K562 (cell line): Measurements from ENCODE around the gene KIF17. TPM values are rescaled to one million over a fixed set of nuclear protein-coding genes. Genes with fewer than 3 reads are reported as not detected.

Experiments
- E2F3 ChIP-seq: fragments of 250-450 bp; sonication (Bioruptor Pico); IDR thresholded peaks from 2 replicates; pipeline ENCODE4 v1.4.0; 2020; ENCODE audit warnings: mild to moderate bottlenecking
- PRPF4 ChIP-seq: fragments of 200-400 bp; formaldehyde crosslinking; IDR thresholded peaks from one replicate; pipeline ENCODE4 v1.6.1; 2017; ENCODE audit warnings: low read length, low read depth, mild to moderate bottlenecking; ENCODE audit not compliant: insufficient read depth, poor library complexity, severe bottlenecking
- PYGO2 ChIP-seq: fragments of 450-650 bp; IDR thresholded peaks from 2 replicates; pipeline ENCODE4 v1.6.1; 2016; ENCODE audit warnings: mild to moderate bottlenecking, missing genetic modification characterization, moderate library complexity, missing compliant biosample characterization
- TRIM28 ChIP-seq: fragments of 450-650 bp; IDR thresholded peaks from 2 replicates; pipeline ENCODE4 v1.6.1; 2017
- polyA plus RNA-seq, 8 experiments: library from polyadenylated mRNA; depleted of rRNA in 4 of 8; stranded (reverse) in 5 of 8; unstranded in 3 of 8; fragments of >200 nt; fragmentation: Nextera tagmentation in 2 of 8; fragmentation: Illumina TruSeq in 1 of 8; extraction: Ambion mirVana in 2 of 8; extraction: Trizol in 1 of 8; gene quantifications; 2 replicates each; pipeline versions ENCODE4 v1.2.1 to v1.2.3, GENCODE V29; 2011 to 2014; ENCODE audit warnings: inconsistent platforms in 1 of 8, missing spikeins in 1 of 8
- total RNA-seq, 7 experiments: library from RNA; depleted of rRNA in 6 of 7; stranded (reverse); fragments of >200 nt in 6 of 7; fragmentation: Illumina TruSeq in 2 of 7; extraction: Trizol in 2 of 7; gene quantifications; 2 replicates each; pipeline versions ENCODE4 v1.2.1 to v1.2.3, GENCODE V29; 2011 to 2021; ENCODE audit warnings: low replicate concordance in 1 of 7
- TF ChIP-seq, protein P1 (sequence below): fragments of 450-650 bp; IDR thresholded peaks from 2 replicates; pipeline ENCODE4 v1.6.1; 2016; ENCODE audit warnings: mild to moderate bottlenecking, moderate library complexity
- TF ChIP-seq, protein P2 (sequence below): fragments of 250-450 bp; sonication (Bioruptor Pico); IDR thresholded peaks from 2 replicates; pipeline ENCODE4 v1.4.0; 2020
- TF ChIP-seq, protein P3 (sequence below): fragments of 250-450 bp; sonication (Bioruptor Pico); IDR thresholded peaks from 2 replicates; pipeline ENCODE4 v1.5.0; 2020; ENCODE audit warnings: mild to moderate bottlenecking

KIF17 gene
- total and polyA plus RNA-seq, 9 of the 15 experiments (the other 6 are each of a cell fraction or from before 2014, with no cell fraction given) = 0.04 to 0.47 (median 0.18) TPM; not detected in 5

DNA sequence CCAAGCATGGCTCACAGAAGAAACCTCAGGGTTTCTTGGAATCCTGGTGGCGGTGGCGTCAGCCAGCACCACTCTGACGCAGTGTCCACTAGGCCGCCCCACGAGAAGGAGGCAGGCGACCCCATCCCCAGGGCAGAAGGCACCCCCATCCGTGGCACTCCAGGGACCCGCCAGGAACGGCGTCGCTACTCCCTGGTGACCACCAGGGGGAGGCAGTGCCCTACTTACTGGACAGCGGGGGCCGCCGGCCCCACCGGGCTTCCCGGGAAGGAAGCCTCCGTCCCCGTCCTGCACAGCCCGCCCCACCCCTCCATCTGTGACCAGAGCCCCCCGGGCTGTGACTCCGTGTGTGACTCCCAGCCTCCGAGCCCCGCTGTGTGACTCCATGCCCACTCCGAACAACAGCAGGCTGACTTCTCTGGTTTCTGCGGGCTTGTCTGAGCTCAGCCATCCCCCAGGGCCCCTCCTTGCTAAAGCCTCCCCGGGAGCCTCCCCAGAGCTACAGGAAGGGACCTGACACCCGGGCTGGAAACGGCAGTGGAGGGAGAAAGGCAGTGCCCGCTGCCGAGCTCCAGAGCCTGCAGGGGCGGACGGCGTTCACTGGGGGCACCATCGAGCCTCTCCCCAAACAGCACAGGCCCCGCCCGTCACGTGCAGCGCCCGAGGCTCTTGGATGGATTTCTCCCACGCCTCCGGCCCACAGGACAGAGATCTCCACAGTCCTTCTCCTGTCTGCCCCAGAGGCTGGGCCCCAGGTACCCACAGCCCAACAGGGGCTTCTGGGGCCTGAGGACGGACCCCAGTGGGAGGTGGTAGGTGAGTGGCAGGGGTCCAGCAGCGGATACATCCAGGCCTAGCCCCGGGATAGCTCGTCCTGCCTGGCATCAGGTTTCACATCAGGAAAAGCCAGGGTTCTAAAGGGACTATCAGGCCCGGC is 21.1 kb downstream of the KIF17 start (continued):
- TF ChIP-seq, protein P1, sequence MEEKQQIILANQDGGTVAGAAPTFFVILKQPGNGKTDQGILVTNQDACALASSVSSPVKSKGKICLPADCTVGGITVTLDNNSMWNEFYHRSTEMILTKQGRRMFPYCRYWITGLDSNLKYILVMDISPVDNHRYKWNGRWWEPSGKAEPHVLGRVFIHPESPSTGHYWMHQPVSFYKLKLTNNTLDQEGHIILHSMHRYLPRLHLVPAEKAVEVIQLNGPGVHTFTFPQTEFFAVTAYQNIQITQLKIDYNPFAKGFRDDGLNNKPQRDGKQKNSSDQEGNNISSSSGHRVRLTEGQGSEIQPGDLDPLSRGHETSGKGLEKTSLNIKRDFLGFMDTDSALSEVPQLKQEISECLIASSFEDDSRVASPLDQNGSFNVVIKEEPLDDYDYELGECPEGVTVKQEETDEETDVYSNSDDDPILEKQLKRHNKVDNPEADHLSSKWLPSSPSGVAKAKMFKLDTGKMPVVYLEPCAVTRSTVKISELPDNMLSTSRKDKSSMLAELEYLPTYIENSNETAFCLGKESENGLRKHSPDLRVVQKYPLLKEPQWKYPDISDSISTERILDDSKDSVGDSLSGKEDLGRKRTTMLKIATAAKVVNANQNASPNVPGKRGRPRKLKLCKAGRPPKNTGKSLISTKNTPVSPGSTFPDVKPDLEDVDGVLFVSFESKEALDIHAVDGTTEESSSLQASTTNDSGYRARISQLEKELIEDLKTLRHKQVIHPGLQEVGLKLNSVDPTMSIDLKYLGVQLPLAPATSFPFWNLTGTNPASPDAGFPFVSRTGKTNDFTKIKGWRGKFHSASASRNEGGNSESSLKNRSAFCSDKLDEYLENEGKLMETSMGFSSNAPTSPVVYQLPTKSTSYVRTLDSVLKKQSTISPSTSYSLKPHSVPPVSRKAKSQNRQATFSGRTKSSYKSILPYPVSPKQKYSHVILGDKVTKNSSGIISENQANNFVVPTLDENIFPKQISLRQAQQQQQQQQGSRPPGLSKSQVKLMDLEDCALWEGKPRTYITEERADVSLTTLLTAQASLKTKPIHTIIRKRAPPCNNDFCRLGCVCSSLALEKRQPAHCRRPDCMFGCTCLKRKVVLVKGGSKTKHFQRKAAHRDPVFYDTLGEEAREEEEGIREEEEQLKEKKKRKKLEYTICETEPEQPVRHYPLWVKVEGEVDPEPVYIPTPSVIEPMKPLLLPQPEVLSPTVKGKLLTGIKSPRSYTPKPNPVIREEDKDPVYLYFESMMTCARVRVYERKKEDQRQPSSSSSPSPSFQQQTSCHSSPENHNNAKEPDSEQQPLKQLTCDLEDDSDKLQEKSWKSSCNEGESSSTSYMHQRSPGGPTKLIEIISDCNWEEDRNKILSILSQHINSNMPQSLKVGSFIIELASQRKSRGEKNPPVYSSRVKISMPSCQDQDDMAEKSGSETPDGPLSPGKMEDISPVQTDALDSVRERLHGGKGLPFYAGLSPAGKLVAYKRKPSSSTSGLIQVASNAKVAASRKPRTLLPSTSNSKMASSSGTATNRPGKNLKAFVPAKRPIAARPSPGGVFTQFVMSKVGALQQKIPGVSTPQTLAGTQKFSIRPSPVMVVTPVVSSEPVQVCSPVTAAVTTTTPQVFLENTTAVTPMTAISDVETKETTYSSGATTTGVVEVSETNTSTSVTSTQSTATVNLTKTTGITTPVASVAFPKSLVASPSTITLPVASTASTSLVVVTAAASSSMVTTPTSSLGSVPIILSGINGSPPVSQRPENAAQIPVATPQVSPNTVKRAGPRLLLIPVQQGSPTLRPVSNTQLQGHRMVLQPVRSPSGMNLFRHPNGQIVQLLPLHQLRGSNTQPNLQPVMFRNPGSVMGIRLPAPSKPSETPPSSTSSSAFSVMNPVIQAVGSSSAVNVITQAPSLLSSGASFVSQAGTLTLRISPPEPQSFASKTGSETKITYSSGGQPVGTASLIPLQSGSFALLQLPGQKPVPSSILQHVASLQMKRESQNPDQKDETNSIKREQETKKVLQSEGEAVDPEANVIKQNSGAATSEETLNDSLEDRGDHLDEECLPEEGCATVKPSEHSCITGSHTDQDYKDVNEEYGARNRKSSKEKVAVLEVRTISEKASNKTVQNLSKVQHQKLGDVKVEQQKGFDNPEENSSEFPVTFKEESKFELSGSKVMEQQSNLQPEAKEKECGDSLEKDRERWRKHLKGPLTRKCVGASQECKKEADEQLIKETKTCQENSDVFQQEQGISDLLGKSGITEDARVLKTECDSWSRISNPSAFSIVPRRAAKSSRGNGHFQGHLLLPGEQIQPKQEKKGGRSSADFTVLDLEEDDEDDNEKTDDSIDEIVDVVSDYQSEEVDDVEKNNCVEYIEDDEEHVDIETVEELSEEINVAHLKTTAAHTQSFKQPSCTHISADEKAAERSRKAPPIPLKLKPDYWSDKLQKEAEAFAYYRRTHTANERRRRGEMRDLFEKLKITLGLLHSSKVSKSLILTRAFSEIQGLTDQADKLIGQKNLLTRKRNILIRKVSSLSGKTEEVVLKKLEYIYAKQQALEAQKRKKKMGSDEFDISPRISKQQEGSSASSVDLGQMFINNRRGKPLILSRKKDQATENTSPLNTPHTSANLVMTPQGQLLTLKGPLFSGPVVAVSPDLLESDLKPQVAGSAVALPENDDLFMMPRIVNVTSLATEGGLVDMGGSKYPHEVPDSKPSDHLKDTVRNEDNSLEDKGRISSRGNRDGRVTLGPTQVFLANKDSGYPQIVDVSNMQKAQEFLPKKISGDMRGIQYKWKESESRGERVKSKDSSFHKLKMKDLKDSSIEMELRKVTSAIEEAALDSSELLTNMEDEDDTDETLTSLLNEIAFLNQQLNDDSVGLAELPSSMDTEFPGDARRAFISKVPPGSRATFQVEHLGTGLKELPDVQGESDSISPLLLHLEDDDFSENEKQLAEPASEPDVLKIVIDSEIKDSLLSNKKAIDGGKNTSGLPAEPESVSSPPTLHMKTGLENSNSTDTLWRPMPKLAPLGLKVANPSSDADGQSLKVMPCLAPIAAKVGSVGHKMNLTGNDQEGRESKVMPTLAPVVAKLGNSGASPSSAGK = peak; percentile 83
- TF ChIP-seq PYGO2 (tag) (no peak), TRIM28 (no peak), E2F3 (no peak), PRPF4 (no peak)
- TF ChIP-seq, protein P2, sequence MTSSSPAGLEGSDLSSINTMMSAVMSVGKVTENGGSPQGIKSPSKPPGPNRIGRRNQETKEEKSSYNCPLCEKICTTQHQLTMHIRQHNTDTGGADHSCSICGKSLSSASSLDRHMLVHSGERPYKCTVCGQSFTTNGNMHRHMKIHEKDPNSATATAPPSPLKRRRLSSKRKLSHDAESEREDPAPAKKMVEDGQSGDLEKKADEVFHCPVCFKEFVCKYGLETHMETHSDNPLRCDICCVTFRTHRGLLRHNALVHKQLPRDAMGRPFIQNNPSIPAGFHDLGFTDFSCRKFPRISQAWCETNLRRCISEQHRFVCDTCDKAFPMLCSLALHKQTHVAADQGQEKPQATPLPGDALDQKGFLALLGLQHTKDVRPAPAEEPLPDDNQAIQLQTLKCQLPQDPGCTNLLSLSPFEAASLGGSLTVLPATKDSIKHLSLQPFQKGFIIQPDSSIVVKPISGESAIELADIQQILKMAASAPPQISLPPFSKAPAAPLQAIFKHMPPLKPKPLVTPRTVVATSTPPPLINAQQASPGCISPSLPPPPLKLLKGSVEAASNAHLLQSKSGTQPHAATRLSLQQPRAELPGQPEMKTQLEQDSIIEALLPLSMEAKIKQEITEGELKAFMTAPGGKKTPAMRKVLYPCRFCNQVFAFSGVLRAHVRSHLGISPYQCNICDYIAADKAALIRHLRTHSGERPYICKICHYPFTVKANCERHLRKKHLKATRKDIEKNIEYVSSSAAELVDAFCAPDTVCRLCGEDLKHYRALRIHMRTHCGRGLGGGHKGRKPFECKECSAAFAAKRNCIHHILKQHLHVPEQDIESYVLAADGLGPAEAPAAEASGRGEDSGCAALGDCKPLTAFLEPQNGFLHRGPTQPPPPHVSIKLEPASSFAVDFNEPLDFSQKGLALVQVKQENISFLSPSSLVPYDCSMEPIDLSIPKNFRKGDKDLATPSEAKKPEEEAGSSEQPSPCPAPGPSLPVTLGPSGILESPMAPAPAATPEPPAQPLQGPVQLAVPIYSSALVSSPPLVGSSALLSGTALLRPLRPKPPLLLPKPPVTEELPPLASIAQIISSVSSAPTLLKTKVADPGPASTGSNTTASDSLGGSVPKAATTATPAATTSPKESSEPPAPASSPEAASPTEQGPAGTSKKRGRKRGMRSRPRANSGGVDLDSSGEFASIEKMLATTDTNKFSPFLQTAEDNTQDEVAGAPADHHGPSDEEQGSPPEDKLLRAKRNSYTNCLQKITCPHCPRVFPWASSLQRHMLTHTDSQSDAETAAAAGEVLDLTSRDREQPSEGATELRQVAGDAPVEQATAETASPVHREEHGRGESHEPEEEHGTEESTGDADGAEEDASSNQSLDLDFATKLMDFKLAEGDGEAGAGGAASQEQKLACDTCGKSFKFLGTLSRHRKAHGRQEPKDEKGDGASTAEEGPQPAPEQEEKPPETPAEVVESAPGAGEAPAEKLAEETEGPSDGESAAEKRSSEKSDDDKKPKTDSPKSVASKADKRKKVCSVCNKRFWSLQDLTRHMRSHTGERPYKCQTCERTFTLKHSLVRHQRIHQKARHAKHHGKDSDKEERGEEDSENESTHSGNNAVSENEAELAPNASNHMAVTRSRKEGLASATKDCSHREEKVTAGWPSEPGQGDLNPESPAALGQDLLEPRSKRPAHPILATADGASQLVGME (CRISPR knock-in tag) = 0 out of 2 replicates have a peak, but pooled peaks have one; percentile 46
- TF ChIP-seq, protein P3, sequence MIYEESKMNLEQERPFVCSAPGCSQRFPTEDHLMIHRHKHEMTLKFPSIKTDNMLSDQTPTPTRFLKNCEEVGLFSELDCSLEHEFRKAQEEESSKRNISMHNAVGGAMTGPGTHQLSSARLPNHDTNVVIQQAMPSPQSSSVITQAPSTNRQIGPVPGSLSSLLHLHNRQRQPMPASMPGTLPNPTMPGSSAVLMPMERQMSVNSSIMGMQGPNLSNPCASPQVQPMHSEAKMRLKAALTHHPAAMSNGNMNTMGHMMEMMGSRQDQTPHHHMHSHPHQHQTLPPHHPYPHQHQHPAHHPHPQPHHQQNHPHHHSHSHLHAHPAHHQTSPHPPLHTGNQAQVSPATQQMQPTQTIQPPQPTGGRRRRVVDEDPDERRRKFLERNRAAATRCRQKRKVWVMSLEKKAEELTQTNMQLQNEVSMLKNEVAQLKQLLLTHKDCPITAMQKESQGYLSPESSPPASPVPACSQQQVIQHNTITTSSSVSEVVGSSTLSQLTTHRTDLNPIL (CRISPR knock-in tag) = no peak
